ENCODE data around the gene NFIA. TPM values are rescaled to one million over a fixed set of nuclear protein-coding genes. Genes with fewer than 3 reads are reported as not detected.

NFIA gene
- total and polyA plus RNA-seq, 2 of the 13 experiments (the other 11 are each of a cell fraction or from before 2014, with no cell fraction given) = 14.7 to 28.5 TPM

DNA sequence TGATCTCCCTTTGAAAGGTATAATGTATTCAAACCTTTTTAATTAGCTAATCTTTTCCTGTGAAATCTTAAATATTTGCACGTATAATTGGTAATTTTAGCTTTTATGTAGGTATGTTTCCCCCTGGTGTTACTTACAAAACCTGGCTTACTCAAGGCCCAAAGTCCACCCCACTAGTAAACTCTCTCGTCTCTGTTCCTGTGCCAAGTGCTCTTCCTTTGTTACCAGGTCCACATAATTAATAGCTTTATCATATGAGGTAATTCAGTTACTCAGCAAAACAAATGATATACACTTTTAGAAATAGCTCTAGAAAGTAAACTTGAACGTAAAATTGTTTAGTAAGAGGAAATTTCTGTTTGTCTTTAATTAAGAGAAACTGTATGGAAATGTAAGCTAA is 36.7 kb downstream of the NFIA start:
- POLR2A ChIA-PET = interaction anchor here (0.9 to 1.1 kb wide), 4 partner anchors 26 to 69 kb away, joined by 3 read pairs; partner anchors contain the start of gene NFIA
- Histone ChIP-seq H3K4me1 (ENCODE audit: insufficient read depth, low read length) (peaks cover 100% of the 10 kb centered on the region), H3K27ac (ENCODE audit: extremely low read length, insufficient read depth, low read length) (peak overlapping the region; percentile 71), H3K4me2 (ENCODE audit: low read depth, low read length) (peak overlapping the region; percentile 66), H3K27me3 (ENCODE audit: control insufficient read depth in 1 of 2, insufficient read depth in 2 of 2, low read length in 2 of 2) (no peaks in the 10 kb centered on the region), H3K36me3 (replicated peaks in 1 of 2; ENCODE audit: control insufficient read depth in 1 of 2, insufficient read depth in 2 of 2, low read length in 2 of 2) (peaks cover 0 to 1% of the 10 kb centered on the region in 2 experiments; a peak in 1 of 5 replicates), H4K20me1 (ENCODE audit: insufficient read depth, low read length) (no peaks in the 10 kb centered on the region), H3K9me3 (ENCODE audit: low read length) (no peaks in the 10 kb centered on the region), H2AFZ (ENCODE audit: low read length) (no peak overlapping the region), H3K9ac (ENCODE audit: insufficient read depth, low read depth, low read length) (no peak overlapping the region; the same call in 1 of the 2 replicates), H3K79me2 (ENCODE audit: insufficient read depth, low read length) (peaks cover 98% of the 10 kb centered on the region), H3K4me3 (replicated peaks in 1 of 3; ENCODE audit: insufficient read depth in 1 of 3, low read depth in 2 of 3, low read length in 3 of 3) (peak overlapping the region in 2 of 3 experiments; percentile 7 to 10; a peak in 2 of 6 replicates)
- in situ Hi-C loops (cut with HindIII; ENCODE audit: extremely low pct_ligation_motif_present, low pct_unique_long_range_greater_than_20kb) (no loop called here), intact Hi-C loops (cut with micrococcal nuclease; ENCODE audit: unreplicated experiment) (no loop called here)
- ATAC-seq (peak; percentile 53), FAIRE-seq (peak; percentile 32), DNase-seq (ENCODE audit: low spot score) (peak; percentile 89)
- 3% methylated on average over 3 of the region's 3 CpGs for WGBS (ENCODE audit: low lambda C conversion rate)
- CTCF ChIA-PET (ENCODE audit: low intra/inter-chr PET ratio, low total read pairs) = no interaction called here
- no TSS peak for BruUV-seq (replicated peaks)
- TF ChIP-seq RCOR2 (CRISPR knock-in tag; IDR thresholded peaks at IDR 0.05) (peak; percentile 71; the same call in 1 of the 2 replicates), EP300 (IDR thresholded peaks at IDR 0.05; ENCODE audit: low read depth in 2 of 2, low read length in 2 of 2) (peak in 1 of 2 experiments; percentile 88; a peak in 2 of 4 replicates), EP300 (CRISPR knock-in tag; IDR thresholded peaks at IDR 0.05; ENCODE audit: borderline replicate concordance) (peak; percentile 64; the same call in 1 of the 2 replicates), ZNF557 (CRISPR knock-in tag; IDR thresholded peaks at IDR 0.05) (no peak), MAFK (conservative IDR thresholded peaks at IDR 0.05 in 1 of 2, IDR thresholded peaks at IDR 0.05 in 1 of 2; ENCODE audit: low read length in 2 of 2) (peak; percentile 36 to 54; a peak in 2 of 4 replicates), FOXA3 (CRISPR knock-in tag; IDR thresholded peaks at IDR 0.05) (peak; percentile 78), PITX1 (CRISPR knock-in tag; IDR thresholded peaks at IDR 0.05) (0 out of 2 replicates have a peak, but pooled peaks have one; percentile 34), HOMEZ (CRISPR knock-in tag; IDR thresholded peaks at IDR 0.05; ENCODE audit: low read depth) (0 out of 2 replicates have a peak, but pooled peaks have one; percentile 28), ZNF766 (CRISPR knock-in tag; IDR thresholded peaks at IDR 0.05; ENCODE audit: borderline replicate concordance) (no peak), ARID4A (CRISPR knock-in tag; IDR thresholded peaks at IDR 0.05; ENCODE audit: borderline replicate concordance) (no peak), SP5 (CRISPR knock-in tag; IDR thresholded peaks at IDR 0.05; ENCODE audit: borderline replicate concordance, low read depth) (no peak), FOXJ3 (CRISPR knock-in tag; IDR thresholded peaks at IDR 0.05; ENCODE audit: borderline replicate concordance) (peak; percentile 78; the same call in 1 of the 2 replicates), RFX5 (IDR thresholded peaks at IDR 0.05; ENCODE audit: low read depth, low read length) (no peak), SAP130 (CRISPR knock-in tag; IDR thresholded peaks at IDR 0.05; ENCODE audit: low read depth) (peak; percentile 55), ZNF253 (CRISPR knock-in tag; IDR thresholded peaks at IDR 0.05; ENCODE audit: borderline replicate concordance) (no peak), PAXIP1 (CRISPR knock-in tag; conservative IDR thresholded peaks at IDR 0.05) (peak; percentile 76)
